ENCODE data around the gene FAM171A1.

DNA sequence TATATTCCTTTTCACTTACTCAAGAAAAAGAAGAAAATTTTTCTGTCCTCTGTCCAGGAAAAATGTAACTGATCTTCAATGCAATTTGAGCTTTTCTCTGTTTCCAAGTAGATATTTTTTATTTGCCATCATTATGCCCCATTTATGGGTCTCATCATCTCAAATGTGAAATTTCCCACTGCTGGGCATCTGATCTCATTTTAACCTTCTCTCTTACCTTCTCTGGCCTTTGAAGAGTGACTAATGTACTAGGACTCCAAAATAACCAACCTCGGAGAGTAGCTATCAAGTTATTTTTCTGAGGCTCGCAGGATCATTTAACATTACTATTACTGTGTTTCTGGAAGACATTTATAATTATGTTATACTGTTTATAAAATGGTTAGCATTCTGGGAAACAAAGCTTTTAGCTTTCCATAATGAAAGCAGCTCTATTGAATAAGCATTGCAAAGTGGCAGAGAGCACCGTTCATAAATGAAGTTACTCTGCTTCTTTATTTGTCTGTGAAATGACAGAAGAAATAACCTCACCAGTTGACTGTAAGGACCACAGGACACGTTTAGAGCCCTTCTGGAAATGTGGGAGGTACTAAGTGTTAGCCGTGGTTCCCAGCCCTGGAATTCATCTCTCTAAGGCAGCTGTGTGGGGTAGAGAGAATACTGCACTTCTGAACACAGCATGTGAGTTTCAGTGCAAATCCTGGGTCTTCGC, 169.3 kb downstream of the FAM171A1 start:
- TF ChIP-seq POLR2AphosphoS5 (IDR thresholded peaks at IDR 0.05; ENCODE audit: borderline replicate concordance, low read depth, low read length): no peak
- TF ChIP-seq EZH2 (IDR thresholded peaks at IDR 0.05): no peak
- no peak for TF ChIP-seq FOXP2 (optimal IDR thresholded peaks at IDR 0.05; ENCODE audit: control extremely low read depth, extremely low read length, insufficient read depth)

Measured in SK-N-MC (cell line).